Keratinocyte (primary cell): ENCODE measurements around the gene LAMB1.

ENCODE experiments used
- CTCF ChIP-seq, 3 experiments: IDR thresholded peaks in 1 of 3; conservative IDR thresholded peaks in 1 of 3; optimal IDR thresholded peaks in 1 of 3; 2 replicates in 2 of 3; 3 replicates in 1 of 3; pipeline versions ENCODE3 to v1.5.1; 2011; ENCODE audit warnings: low read length in 3 of 3, mild to moderate bottlenecking in 3 of 3, moderate library complexity in 2 of 3, control low read depth in 1 of 3, inconsistent platforms in 1 of 3; ENCODE audit not compliant: insufficient read depth in 2 of 3; ENCODE audit errors: extremely low read depth in 1 of 3
- EZH2 ChIP-seq: IDR thresholded peaks from one replicate; pipeline ENCODE4 v1.6.1; 2012; ENCODE audit warnings: inconsistent platforms, mild to moderate bottlenecking, low read length, moderate library complexity

- TF ChIP-seq CTCF (optimal IDR thresholded peaks at IDR 0.05 in 1 of 3, IDR thresholded peaks at IDR 0.05 in 1 of 3, conservative IDR thresholded peaks at IDR 0.05 in 1 of 3; ENCODE audit: extremely low read depth in 1 of 3, insufficient read depth in 2 of 3, low read length in 3 of 3) (no peak), EZH2 (no peak)
Observed at GRCh38 chr7:107973861-107974260, 29.1 kb downstream of the LAMB1 start.
